B cell (primary cell): ENCODE results near the gene UBTD1.

Experiments
- EZH2 ChIP-seq: IDR thresholded peaks from 2 replicates; pipeline ENCODE4 v1.6.1; 2012; ENCODE audit warnings: borderline replicate concordance, low read depth, mild to moderate bottlenecking, moderate library complexity, low read length; ENCODE audit not compliant: insufficient read depth, poor library complexity, severe bottlenecking
- TF ChIP-seq, protein P1 (sequence below): fragments of 200-600 bp; IDR thresholded peaks from one replicate; pipeline ENCODE4 v1.8.0; 2022; ENCODE audit warnings: antibody characterized with exemption, mild to moderate bottlenecking

DNA sequence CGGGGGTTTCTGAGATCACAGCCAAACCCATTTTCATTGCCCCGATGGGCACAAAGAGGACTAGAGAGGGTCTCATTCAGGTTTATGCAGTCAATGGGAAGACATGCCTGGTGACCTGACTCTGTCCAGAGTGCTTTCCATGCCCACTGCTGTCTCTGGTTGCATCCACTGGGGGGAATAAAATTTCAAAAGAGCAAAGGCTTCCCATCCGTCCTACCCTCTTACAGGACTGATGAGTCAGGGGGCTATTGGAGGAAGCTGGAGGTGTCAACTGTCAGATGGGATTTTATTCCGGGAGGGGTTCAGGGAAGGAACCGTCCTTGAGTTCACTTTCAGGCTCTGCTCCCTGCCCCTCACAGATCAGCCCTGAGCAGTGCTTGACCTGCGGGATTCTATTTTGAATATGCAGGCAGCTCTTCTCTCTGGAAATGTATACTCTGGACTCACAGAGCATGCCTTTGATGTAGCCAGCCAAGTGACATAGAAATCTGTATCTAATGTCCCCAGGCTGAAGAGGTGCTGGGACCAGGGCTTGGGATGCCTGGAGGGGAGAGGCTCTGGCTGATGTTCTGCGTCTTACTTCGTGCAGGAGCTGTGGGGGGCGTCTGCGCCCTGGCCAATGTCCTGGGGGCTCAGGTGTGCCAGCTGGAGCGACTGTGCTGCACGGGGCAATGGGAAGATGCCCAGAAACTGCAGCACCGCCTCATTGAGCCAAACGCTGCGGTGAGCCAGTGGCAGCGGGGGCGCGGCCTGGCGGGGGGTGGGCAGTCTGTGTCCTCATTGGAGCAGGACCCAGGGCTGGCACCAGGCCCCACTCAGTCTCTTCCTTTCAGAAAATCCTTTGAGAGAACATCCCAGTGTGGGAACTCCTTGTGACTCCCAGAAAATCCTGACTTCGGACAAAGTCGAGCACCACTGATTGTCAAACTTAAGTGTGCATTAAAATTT lies 102.8 kb downstream of the UBTD1 start:
- TF ChIP-seq, protein P1, sequence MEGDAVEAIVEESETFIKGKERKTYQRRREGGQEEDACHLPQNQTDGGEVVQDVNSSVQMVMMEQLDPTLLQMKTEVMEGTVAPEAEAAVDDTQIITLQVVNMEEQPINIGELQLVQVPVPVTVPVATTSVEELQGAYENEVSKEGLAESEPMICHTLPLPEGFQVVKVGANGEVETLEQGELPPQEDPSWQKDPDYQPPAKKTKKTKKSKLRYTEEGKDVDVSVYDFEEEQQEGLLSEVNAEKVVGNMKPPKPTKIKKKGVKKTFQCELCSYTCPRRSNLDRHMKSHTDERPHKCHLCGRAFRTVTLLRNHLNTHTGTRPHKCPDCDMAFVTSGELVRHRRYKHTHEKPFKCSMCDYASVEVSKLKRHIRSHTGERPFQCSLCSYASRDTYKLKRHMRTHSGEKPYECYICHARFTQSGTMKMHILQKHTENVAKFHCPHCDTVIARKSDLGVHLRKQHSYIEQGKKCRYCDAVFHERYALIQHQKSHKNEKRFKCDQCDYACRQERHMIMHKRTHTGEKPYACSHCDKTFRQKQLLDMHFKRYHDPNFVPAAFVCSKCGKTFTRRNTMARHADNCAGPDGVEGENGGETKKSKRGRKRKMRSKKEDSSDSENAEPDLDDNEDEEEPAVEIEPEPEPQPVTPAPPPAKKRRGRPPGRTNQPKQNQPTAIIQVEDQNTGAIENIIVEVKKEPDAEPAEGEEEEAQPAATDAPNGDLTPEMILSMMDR, result no peak
- no peak for TF ChIP-seq EZH2
